GM21825 (cell line): Measurements from ENCODE around the gene CD1E.
"Not testable (repeated sequence)": the region's sequence is repeated elsewhere in the genome, so short reads cannot be mapped to it uniquely, and the experiment has no call there.

Experiments used
- ATAC-seq: cut with Tn5 transposase; IDR thresholded peaks from one replicate; pipeline ENCODE4 v1.9.1; 2021; ENCODE audit warnings: mild to moderate bottlenecking, moderate library complexity; ENCODE audit not compliant: unreplicated experiment

The CD1E gene

GRCh38 chr1:158353303-158354075, at the start of gene CD1E:
TSS of gene CD1E (plus strand) at chr1:158353894. CDS start at chr1:158353989, 95 bp downstream.
- no peak for ATAC-seq

GRCh38 chr1:158310623-158311022, 43.1 kb upstream of the CD1E start:
- ATAC-seq: no peak

GRCh38 chr1:158311066-158311465, 42.6 kb upstream of the CD1E start:
- no peak for ATAC-seq

GRCh38 chr1:158323866-158324265, 29.8 kb upstream of the CD1E start:
- ATAC-seq: no peak

GRCh38 chr1:158324395-158324794, 29.3 kb upstream of the CD1E start:
- no peak for ATAC-seq

GRCh38 chr1:158327481-158327880, 26.2 kb upstream of the CD1E start:
- no peak for ATAC-seq

- no peak for ATAC-seq
Observed at GRCh38 chr1:158328426-158328825, 25.3 kb upstream of the CD1E start.

- ATAC-seq: no peak
Observed at GRCh38 chr1:158329300-158329699, 24.4 kb upstream of the CD1E start.

- ATAC-seq: no peak
Observed at GRCh38 chr1:158329733-158330132, 24.0 kb upstream of the CD1E start.

GRCh38 chr1:158330391-158331105, 23.1 kb upstream of the CD1E start:
- no peak for ATAC-seq

GRCh38 chr1:158331106-158331425, 22.6 kb upstream of the CD1E start:
- ATAC-seq: no peak

GRCh38 chr1:158331481-158332150, 22.1 kb upstream of the CD1E start, which contains the start of gene CD1B:
TSS of gene CD1B (minus strand) at chr1:158331531. CDS start at chr1:158331423, 108 bp downstream.
- ATAC-seq: no peak

GRCh38 chr1:158333405-158334155, 20.1 kb upstream of the CD1E start:
- no peak for ATAC-seq

GRCh38 chr1:158334526-158335212, 19.0 kb upstream of the CD1E start:
- no peak for ATAC-seq

- ATAC-seq: no peak
Observed at GRCh38 chr1:158335213-158335532, 18.5 kb upstream of the CD1E start.

GRCh38 chr1:158336413-158336812, 17.3 kb upstream of the CD1E start:
- ATAC-seq: not testable (repeated sequence)

GRCh38 chr1:158348946-158349345, 4.7 kb upstream of the CD1E start:
- not testable (repeated sequence) for ATAC-seq

- no peak for ATAC-seq
Observed at GRCh38 chr1:158354255-158354654, 561 bp downstream of the CD1E start.

GRCh38 chr1:158355773-158356285, 2.1 kb downstream of the CD1E start:
- no peak for ATAC-seq

- ATAC-seq: no peak
Observed at GRCh38 chr1:158356616-158357015, 2.9 kb downstream of the CD1E start.
